Effector CD4-positive, alpha-beta T cell (primary cell): ENCODE data around the gene ANKS1A.
"Not testable (repeated sequence)": the region's sequence is repeated elsewhere in the genome, so short reads cannot be mapped to it uniquely, and the experiment has no call there.

ENCODE experiments used
- DNase-seq: peaks from one replicate; pipeline ENCODE4 v3.0.0-alpha.2; 2020

Gene ANKS1A

DNA sequence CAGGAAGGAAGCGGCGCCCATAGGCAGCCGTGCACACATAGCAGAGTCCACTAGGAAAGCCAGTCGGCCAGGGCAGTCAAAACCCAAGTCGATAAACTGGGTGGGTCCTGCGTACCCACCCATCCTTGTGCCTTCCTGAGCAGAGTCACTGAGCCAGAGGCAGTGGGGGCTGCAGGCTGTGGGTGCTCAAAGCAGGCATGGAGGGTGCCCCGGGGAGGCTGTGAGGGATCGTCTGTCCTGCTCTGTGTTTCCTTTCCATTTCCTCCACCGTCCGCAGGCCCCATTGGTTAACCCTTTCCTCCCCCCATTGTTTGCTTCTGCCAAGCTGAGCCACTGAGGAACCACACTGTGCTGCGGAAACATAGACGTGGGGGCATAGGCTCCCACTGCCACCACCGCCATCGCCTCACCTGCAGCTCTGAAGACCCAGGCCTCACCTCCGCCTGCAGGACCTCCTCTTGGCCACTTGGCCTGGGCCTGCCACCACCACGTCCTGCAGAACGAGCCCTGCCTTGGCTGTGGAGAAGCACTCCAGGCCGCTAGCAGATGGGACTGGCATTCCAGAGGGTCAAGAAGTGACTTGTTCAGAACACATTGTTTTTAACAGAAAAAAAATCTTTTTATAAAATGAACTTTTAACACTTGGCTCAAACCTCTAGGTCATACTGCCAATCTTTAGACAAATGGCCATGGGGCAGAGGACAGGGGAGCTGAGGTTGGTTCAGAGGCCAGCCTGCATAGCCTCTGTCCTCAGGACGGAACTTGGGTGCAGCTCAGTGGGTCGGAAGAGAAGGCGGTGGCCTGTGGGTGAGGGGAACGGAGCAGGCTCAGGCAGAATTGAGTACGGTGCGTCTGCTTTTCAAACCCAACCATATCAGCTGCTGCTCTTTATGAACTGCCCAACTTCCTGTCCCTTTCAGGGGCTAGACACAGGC, 199.5 kb downstream of the ANKS1A start:
- DNase-seq: no peak

DNA sequence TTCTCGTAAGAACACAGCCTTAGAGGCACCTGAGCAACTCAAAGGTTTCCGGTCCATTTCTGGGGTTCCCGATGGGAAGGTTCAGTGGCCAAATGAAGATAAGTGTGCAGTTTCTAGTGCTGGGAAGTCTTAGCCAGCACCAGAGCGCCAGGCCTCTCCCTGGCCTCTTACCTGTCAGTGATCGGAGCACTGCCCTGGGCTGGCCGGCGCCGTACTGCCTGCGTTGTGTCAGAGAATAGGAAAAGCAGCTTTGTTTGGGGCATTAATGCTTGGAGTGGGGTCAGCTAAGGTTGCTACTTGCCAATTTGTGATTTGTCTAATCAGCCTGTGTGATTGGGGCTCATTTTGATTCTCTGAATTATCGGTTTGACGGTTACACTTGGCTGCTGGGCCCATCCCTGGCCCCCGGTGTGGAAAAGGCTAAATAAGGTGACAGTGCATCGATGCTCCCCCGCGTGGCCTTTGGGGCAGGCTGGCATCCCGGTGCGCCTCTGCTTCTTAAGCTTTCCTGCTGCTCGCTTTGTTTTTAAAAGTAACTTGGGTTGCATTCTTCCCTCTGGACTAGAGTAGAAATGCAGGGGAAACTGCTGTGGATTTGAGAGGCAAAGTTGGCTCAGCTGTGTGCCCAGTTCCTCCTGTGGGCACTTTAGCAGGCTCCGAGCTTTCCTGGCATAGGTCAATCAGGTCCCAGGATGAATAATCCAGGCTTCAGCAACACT, 200.3 kb downstream of the ANKS1A start:
- DNase-seq: no peak

DNA sequence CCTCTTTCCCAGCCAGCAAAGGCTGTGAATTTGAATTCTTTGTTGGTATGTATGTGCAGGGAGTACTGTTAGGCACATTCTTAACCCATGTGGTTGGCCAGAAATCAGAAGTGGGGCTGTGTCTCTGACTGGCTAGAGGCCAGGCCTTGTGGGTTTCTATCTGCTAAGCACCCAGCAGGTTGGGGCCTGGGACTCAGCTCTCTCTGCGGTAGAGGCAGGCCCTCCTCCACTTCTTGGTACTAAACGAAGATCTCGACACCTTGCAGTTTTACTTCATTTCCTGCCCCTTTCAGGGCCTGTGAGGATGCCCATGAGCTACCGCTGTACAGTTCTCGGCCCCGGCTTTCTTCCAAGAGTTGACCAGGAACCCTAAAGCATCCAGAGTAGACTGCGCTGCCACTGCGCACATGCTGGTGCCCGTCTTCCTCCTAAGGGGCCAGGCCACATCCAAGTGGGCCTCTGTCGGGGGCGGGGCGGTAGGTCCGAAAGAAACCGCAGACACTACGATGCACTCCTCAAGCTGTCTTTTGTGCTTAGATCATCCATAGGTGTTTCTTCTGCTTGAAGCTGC, 201.0 kb downstream of the ANKS1A start:
- no peak for DNase-seq

DNA sequence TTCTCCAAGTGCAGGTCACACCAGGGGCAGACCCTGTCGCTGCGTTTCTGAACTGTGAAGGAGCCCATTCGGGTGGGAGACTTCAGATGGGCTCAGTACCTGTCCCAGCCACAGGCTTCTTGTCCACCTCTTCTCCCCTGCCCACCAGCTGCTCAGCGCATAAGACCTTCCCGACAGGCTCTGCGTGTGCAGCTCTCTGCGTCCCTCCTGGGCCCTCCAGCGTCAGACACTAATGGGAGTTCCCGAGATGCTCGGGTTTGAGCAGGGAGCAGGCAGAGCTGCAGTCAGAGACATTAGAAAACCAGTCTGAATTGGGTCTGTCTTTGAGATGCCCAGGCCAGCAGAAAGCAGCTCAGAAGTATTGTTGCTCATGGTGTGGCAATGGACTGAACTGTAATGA, 201.7 kb downstream of the ANKS1A start:
- no peak for DNase-seq

DNA sequence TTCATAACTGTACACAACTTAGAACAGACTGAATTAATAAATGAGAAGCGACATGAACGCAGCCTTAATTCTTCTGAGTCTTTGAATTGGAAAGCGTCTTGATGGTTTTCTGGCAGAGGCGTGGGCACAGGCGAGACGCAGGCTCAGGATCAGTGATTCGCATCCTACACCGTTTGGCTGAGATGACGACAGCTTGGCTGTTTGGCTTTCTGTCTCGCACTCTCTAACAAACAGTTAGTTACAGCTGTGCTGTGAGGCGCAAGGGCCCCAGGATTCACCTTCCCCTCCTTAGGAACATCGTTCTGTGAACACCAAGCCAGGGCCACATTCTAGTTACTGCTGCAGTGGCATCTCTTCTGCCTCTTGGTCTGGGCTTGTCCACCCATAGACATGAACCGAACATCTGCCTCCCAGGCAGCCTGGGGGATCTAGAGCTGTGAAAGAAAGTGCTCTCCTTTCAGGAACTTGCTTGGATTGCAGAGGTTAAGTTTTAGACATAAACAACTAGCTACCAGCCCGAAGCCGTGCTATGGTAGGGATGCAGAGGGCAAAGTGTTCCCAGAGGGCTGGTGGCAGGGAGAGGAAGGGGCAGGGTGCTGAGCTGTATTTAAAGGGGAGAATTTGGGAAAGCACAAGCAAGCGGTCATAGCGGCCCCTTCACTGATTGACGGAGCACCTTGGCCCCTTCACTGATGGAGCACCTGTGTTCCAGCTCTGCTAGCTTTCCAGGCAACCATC, 202.5 kb downstream of the ANKS1A start:
- DNase-seq: no peak

DNA sequence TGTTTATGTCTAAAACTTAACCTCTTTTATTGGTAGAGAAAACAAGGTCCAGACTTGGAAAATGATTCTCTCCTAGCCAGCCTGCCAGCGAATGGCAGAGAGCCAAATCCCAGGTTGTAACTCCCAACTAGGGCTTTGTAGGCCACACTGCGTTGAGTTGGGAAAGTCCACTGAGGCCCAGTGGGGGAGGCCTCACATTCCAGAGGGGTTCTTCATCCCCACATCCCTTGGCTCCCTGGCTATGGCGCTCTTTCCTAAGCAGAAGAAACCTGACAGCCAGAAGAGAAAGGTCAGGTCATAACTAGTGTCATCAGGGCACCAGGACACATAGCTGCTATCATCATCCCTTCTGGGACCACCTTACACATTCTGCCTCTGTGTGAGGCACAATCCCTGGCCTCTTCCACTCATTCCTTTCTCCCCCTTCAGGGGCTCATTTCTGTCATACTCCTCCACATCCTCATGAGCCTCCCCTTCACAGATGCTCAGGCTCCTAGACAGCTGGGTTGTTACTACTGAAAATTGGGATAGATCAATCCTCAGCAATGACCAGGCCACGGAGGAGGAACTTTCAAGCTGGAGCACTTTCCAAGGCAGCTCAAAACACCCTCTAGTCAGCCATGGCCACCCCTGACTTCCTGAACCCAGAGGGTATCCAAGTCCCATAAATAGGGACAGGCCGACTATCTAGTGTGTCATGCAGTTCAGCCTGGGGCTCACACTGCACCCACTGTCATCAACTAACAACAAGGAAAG, 203.5 kb downstream of the ANKS1A start:
- no peak for DNase-seq

DNA sequence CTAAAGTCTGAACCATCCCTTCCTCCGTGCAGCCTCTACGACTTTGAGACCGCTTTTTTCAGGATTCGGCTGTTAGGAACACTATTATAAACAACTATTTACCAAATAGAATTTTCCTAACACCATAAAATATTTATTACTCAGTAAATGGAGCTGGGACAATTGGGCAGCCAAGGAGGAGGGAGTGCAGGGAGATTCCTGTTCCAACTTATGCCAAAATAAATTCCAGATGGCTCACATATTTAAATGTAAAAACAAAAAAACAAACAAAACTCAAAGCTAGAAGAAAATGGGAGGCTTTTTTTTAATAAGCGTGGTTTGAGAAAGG, 204.0 kb downstream of the ANKS1A start:
- DNase-seq: no peak

DNA sequence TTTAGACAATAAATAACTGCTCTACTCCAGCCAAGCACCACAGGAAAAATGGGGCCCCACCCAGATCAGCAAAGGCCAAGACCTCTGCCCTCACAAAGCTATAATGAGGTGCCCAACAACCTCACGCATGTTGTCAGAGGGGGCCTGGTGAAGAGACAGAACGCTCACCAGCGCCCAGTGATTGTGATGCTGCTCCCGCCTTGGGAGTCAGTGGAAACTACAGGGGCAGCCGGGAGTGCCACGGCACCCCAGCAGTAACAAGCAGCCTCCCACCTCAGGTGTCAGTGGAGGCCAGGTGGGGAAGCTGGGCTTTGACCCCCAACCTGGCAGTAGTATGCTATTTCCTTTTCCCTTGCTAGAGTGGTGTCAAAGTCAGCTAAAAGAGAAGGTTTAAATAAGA, 204.7 kb downstream of the ANKS1A start:
- no peak for DNase-seq

DNA sequence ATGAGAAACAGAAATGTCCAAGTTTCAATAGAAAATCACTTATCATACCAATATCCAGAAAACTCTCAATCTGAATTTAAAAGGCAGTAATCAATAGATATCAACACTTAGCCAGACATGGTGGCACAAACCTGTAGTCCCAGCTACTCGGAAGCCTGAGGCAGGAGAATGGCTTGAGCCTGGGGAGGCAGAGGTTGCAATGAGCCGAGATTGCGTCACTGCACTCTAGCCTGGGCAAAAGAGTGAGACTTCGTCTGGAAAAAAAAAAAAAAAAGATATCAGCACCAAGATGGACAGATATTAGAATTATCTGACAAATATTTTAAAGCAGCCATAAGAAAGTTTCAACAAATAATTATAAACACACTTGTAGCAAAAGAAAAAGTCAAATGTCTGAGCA, 205.1 kb downstream of the ANKS1A start:
- DNase-seq: no peak

DNA sequence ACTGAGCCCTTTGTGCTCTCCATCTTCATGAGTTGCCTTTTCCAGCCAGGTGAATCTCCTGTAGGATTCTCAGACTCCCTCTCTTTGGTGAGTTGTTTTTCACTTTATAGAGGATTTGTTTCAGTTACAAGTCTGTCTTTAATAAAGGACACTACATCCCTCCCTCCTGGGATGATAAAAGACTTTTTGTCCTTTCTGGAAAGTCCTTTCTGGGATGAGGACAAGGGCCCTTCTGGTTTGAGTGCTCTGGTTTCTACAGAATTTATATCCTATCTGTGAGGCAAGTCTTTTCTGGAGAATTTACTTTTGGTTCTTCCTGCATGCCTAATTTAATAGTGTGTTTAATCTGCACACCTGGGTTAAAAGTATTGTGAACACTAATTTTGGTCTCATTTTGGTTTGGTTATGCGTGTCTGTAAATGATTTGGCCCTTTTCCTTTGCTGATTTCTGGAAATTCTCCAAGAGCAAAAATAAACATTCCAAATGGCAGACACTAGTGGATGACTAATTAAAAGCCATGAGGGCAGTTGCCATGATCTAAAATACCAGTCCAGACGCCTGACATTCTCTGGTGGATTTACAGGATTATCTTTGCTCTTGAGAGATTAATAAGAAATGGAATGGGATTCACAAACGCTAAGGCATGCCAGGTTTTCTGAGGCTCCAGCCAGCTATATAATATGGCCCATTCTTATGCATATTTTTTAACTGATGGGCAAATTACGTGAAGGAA, 207.2 kb downstream of the ANKS1A start:
- DNase-seq: no peak

DNA sequence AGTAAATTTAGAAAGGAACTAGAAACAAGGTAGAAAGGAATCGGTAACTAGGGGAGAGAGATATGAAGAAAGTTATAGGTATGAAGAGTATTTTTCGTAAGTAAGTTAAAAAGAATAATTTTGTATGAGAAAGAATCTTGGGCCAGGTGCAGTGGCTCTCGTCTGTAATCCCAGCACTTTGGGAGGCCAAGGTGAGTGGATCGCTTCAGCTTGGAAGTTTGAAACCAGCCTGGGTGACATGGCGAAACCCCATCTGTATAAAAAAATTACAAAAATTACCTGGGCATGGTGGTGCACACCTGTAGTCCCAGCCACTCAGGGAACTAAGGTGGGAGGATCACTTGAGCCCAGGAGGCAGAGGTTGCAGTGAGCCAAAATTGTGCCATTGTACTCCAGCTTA, 210.1 kb downstream of the ANKS1A start:
- DNase-seq: no peak

DNA sequence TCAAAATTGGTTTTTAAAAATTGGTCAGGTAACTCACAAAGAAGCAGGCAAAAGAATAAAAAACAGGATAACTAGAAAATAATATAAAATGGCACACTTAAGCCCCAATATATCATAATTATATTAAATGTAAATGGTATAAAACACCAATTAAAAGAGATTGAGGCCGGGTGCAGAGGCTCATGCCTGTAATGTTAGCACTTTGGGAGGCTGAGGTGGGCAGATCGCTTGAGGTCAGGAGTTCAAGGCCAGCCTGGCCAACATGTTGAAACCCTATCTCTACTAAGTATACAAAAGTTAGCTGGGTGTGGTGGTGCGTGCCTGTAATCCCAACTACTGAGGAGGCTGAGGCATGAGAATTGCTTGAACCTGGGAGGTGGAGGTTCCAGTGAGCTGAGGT, 216.0 kb downstream of the ANKS1A start:
- DNase-seq: no peak

DNA sequence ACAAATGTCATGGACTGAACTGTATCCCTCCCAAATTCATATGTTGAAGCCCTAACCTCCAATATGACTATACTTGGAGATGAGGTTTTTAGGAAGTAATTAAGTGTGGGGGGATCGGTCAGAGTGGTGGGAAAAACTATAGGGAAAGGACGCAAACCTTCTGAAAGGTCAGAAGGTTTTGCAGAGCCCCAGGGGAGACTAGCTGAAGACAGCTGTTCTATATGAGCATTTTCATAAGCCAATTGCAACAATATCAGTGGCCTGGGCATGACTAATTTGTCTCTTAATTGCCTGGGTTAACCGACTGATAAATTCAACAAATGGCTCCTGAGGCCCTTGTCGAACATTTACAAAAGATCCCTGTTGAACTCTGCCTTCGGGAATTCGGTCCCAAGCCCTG, 217.0 kb downstream of the ANKS1A start:
- DNase-seq: not testable (repeated sequence)

DNA sequence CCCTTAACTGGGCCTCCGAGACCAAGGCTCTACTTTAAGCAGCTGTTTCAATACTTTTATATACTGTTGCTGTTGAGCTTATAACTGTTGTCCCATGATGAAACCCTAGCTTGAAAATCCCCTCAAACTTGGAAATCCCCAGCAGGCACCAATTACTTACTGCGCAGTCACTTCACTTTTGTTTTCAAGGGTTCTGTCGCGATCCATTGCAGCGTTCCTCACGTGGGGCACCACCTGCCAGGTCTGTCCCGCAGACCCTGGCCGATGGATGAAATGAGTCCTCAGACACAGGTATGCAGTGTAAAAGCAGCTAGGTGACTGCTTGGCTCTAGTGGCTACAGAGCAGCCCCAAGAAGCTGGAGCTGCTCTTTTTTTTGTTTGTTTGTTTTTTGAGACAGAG, 218.2 kb downstream of the ANKS1A start:
- DNase-seq: not testable (repeated sequence)

DNA sequence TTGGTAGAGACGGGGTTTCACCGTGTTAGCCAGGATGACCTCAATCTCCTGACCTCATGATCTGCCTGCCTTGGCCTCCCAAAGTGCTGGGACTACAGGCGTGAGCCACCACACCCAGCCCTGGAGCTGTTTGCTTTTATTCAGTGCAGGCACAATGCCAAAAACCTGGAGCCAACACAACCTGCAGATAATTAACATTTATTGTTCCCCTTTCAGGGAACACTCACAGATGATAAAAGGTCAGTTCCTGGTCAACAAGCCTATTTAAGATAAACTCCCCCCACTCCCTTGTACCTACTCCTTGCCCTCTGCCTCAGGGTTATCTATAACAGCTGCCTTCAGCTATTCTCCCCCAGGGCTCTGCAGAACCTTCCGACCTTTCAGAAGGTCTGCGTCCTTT, 218.7 kb downstream of the ANKS1A start:
- DNase-seq: not testable (repeated sequence)

DNA sequence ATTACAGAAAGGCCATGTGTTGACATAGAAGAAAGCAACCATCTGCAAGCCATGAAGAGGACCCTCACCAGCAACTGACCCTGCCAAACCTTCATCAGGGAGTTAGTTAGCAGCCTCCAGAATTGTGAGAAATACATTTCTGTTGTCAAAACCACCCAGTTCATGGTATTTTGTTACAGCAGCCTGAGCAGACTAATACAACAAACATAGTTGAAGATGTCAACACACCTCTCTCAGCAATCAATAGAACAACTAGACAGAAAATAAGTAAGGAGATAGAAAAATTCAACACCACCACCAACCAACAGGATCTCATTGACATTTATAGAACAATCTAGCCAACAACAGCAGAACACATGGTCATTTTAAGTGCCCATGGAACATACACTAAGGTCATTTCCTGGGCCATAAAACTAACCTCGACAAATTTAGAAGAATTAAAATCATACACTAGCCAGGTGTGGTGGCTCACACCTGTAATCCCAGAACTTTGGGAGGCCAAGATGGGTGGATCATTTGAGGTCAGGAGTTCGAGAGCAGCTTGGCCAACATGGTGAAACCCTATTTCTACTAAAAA, 219.3 kb downstream of the ANKS1A start:
- DNase-seq: no peak

DNA sequence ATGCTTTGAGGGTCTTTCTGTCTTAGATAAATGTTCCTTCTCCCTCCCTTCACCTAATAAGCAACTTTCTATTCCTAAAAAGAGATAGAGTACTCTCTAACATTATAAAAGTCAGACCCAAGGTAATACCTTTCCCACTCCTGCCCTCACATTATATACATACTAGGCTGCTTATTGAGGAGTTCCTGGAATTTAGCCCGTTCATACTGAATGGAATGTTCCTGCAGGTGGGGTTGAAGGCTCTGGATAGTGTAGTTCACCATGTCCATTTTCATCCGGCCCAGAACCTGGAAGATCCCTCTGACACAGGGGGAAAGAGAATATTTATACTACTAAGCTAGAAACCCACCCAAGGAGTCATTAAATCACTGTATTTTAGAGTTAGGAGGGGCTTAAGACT, 231.7 kb downstream of the ANKS1A start:
- no peak for DNase-seq

DNA sequence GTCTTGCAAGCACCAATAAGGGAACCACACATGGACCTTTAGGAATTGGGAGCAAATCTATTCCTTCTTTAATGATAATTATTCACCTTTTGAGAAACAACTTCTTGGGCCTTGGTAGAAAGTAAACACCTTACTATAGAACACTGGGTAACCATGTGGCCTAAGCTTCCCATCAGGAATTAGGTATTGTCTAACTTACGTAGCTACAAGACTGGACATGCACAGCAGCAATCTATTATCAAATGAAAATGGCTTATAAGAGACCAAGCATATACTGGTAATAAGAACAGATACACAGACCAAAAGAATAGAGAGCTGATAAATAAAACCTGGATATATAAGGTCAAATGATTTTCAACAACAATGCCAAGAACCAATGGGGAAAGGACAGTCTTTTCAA, 235.3 kb downstream of the ANKS1A start:
- no peak for DNase-seq

DNA sequence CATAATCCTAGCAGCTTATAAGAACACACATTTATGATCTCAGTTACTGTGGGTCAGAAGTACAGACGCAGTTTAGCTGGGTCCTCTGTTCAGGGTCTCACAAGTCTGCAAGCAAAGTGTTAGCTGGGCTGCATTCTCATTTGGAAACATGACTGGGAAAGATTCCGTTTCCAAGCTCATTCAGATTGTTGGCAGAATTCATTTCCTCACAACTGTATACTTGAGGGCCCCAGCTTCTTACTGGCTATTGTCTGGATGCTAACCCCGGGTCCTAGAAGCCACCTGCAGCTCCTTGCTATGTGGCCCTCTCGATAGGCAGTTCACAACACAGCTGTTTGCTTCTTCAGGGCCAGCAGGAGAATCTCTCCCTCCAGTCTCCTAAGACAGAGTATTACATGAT, 239.0 kb downstream of the ANKS1A start:
- no peak for DNase-seq

DNA sequence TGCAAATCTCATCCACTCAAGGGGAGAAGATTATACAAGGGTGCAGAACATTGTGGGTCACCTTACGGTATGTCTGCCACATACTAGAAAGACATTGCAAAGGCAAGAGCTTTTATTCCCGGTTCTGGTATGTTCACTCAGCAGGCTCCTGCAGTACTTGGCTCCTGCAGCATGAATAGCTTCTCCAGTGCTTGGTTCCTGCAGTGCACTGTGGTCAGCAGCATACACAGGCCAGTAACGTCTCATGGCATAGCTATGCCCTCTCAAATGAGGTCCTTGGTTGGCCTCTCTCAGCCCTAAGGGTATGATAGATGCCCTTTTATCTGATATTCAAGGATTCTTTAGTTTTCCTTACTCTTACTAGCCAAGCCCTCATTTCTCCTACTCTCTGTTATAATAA, 239.4 kb downstream of the ANKS1A start:
- DNase-seq: no peak

DNA sequence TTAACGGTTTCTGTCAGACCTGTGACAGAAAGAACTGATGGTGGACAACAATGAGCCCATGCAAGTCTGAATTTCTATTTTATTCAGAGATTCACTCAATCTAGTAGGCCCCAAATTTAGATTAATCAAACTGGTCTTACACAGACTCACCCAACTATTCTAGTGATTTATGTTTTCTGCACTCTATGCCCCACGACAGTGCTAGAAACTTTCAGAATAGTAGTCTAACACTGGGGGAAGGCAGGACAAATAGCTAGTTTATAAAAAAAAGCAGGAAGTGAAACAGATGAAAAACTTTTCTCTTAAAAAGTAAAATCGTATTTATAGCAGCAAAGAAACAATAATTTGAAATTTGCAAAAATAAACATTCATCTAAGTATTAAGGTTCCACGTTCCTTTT, 247.1 kb downstream of the ANKS1A start:
- DNase-seq: no peak
